Sigmoid colon (tissue), 7 donors: ENCODE results near the gene ASCL2. TPM values are rescaled to one million over a fixed set of nuclear protein-coding genes. Genes with fewer than 3 reads are reported as not detected.
"Not testable (repeated sequence)": the region's sequence is repeated elsewhere in the genome, so short reads cannot be mapped to it uniquely, and the experiment has no call there.

Source experiments
- DNase-seq: peaks from one replicate; pipeline ENCODE4 v3.0.0-alpha.2; 2019
- H3K27ac ChIP-seq, 4 donors: fragments of 200-600 bp; sonication (generic); one replicate each; pipeline ENCODE4 v1.5.1; 2016 to 2019; ENCODE audit warnings: mild to moderate bottlenecking in 1 of 4
- H3K27me3 ChIP-seq, 3 donors: fragments of 200-600 bp; sonication (generic); one replicate each; pipeline ENCODE4 v1.5.1; 2019; ENCODE audit warnings: mild to moderate bottlenecking in 1 of 3
- H3K36me3 ChIP-seq, 4 donors: fragments of 200-600 bp; sonication (generic); one replicate each; pipeline ENCODE4 v1.5.1; 2016 to 2019
- H3K4me1 ChIP-seq, 4 donors: fragments of 200-600 bp; sonication (generic); one replicate each; pipeline ENCODE4 v1.5.1; 2017 to 2019
- H3K4me3 ChIP-seq, 4 donors: fragments of 200-600 bp; sonication (generic); one replicate each; pipeline ENCODE4 v1.5.1; 2017 to 2019; ENCODE audit warnings: mild to moderate bottlenecking in 2 of 4, moderate library complexity in 1 of 4
- H3K9me3 ChIP-seq, 4 donors: fragments of 200-600 bp in 3 of 4; sonication (generic) in 3 of 4; one replicate each; pipeline versions ENCODE4 v1.5.1 to v1.6.1; 2013 to 2019
- CTCF ChIP-seq, 4 experiments: fragments of 450-650 bp in 3 of 4; fragments of 200-600 bp in 1 of 4; IDR thresholded peaks; one replicate each; pipeline ENCODE4 v1.5.1; 2016 to 2019; ENCODE audit warnings: antibody characterized with exemption in 4 of 4, mild to moderate bottlenecking in 3 of 4, moderate library complexity in 2 of 4
- EP300 ChIP-seq, 4 donors: sonication (generic); formaldehyde crosslinking; IDR thresholded peaks; one replicate each; pipeline ENCODE4 v1.6.1; 2017; ENCODE audit warnings: antibody characterized with exemption in 4 of 4
- POLR2A ChIP-seq, 2 donors: fragments of 450-650 bp; IDR thresholded peaks; one replicate each; pipeline ENCODE4 v1.6.1; 2016; ENCODE audit warnings: antibody characterized with exemption in 2 of 2, mild to moderate bottlenecking in 2 of 2, moderate library complexity in 2 of 2
- POLR2AphosphoS5 ChIP-seq, 4 donors: sonication (generic); formaldehyde crosslinking; IDR thresholded peaks; one replicate each; pipeline ENCODE4 v1.6.1; 2017; ENCODE audit warnings: antibody characterized with exemption in 4 of 4
- WGBS, 2 donors: extraction: QIAGEN DNeasy Blood & Tissue Kit; methylation state at CpG; one replicate each; pipeline ENCODE4 v1.1.7; 2013; 5-methylcytosine and 5-hydroxymethylcytosine counted together
- intact Hi-C: fragments of 100-400 bp; cut with DNase I; formaldehyde crosslinking; loops from one replicate; pipeline ENCODE4 v1.15.1; 2023
- polyA plus RNA-seq, 3 donors: library from polyadenylated mRNA; stranded (reverse); fragments of 200-250 nt; gene quantifications; one replicate each; pipeline ENCODE4 v1.2.3, GENCODE V29; 2013
- total RNA-seq, 4 donors: library from RNA; depleted of rRNA; stranded (reverse); fragments of >200 nt; gene quantifications; one replicate each; pipeline ENCODE4 v1.1.0, GENCODE V29; 2016
- donor health status: healthy with polysubstance abuse.
- donor health status: Bipolar disorder and iron deficiency.
- donor health status: healthy.

The ASCL2 gene
- total and polyA plus RNA-seq, 7 donors = 0.28 to 4.8 (median 1.2) TPM; not detected in 2

- Histone ChIP-seq H3K4me1 (no peaks in the 10 kb centered on the region), H3K27ac (no peak overlapping the region), H3K27me3 (no peaks in the 10 kb centered on the region), H3K4me3 (no peak overlapping the region), H3K36me3 (no peaks in the 10 kb centered on the region), H3K9me3 (no peaks in the 10 kb centered on the region)
- 94 to 96% methylated on average over 7 of the region's 7 CpGs for WGBS, 2 donors
- no peak for TF ChIP-seq POLR2AphosphoS5 (IDR thresholded peaks at IDR 0.05)
- no peak for TF ChIP-seq POLR2A (IDR thresholded peaks at IDR 0.05)
- TF ChIP-seq CTCF (IDR thresholded peaks at IDR 0.05) = no peak
- no peak for TF ChIP-seq EP300 (IDR thresholded peaks at IDR 0.05)
- peak; percentile 20 for DNase-seq
- intact Hi-C loops = no loop called here
Observed at GRCh38 chr11:2248762-2249161, 21.6 kb downstream of the ASCL2 start.

GRCh38 chr11:2248242-2248641 lies 22.1 kb downstream of the ASCL2 start:
- Histone ChIP-seq H3K4me3 (no peak overlapping the region), H3K4me1 (no peaks in the 10 kb centered on the region), H3K27ac (no peak overlapping the region), H3K9me3 (no peaks in the 10 kb centered on the region), H3K36me3 (no peaks in the 10 kb centered on the region), H3K27me3 (no peaks in the 10 kb centered on the region)
- intact Hi-C loops = no loop called here
- TF ChIP-seq POLR2AphosphoS5 (IDR thresholded peaks at IDR 0.05) (no peak), POLR2A (IDR thresholded peaks at IDR 0.05) (no peak), EP300 (IDR thresholded peaks at IDR 0.05) (no peak), CTCF (IDR thresholded peaks at IDR 0.05) (no peak)
- 91 to 94% methylated on average over 11 of the region's 11 CpGs for WGBS, 2 donors
- DNase-seq = peak; percentile 14

- no peak for TF ChIP-seq EP300 (IDR thresholded peaks at IDR 0.05)
- no peak overlapping the region for H3K27ac ChIP-seq
- H3K4me1 ChIP-seq = no peaks in the 10 kb centered on the region
- peaks cover 0 to 6% (median 0%) of the 10 kb centered on the region in 4 donors for H3K9me3 ChIP-seq
- DNase-seq = no peak
- intact Hi-C loops = no loop called here
- no peaks in the 10 kb centered on the region for H3K27me3 ChIP-seq
- H3K36me3 ChIP-seq = no peaks in the 10 kb centered on the region
- H3K4me3 ChIP-seq = no peak overlapping the region
- WGBS, 2 donors = 91 to 92% methylated on average over 7 of the region's 7 CpGs
Observed at GRCh38 chr11:2247496-2247895, 22.9 kb downstream of the ASCL2 start.

GRCh38 chr11:2240834-2241233 lies 29.6 kb downstream of the ASCL2 start:
- WGBS, 2 donors = 76 to 78% methylated on average over 3 of the region's 3 CpGs
- Histone ChIP-seq H3K27ac (no peak overlapping the region), H3K9me3 (peaks cover 0 to 10% (median 0%) of the 10 kb centered on the region in 4 donors), H3K36me3 (no peaks in the 10 kb centered on the region), H3K4me1 (no peaks in the 10 kb centered on the region), H3K27me3 (no peaks in the 10 kb centered on the region), H3K4me3 (no peak overlapping the region)
- intact Hi-C loops = no loop called here
- no peak for DNase-seq
- no peak for TF ChIP-seq POLR2A (IDR thresholded peaks at IDR 0.05)
- TF ChIP-seq CTCF (IDR thresholded peaks at IDR 0.05) = no peak
- TF ChIP-seq EP300 (IDR thresholded peaks at IDR 0.05) = no peak
- TF ChIP-seq POLR2AphosphoS5 (IDR thresholded peaks at IDR 0.05) = no peak

- H3K4me1 ChIP-seq = no peaks in the 10 kb centered on the region
- 94 to 95% methylated on average over 22 of the region's 22 CpGs for WGBS, 2 donors
- intact Hi-C loops = no loop called here
- H3K9me3 ChIP-seq = peaks cover 0 to 5% (median 0%) of the 10 kb centered on the region in 4 donors
- no peak overlapping the region for H3K4me3 ChIP-seq
- H3K27me3 ChIP-seq = no peaks in the 10 kb centered on the region
- DNase-seq = peak; percentile 27
- TF ChIP-seq POLR2A (IDR thresholded peaks at IDR 0.05) = no peak
- TF ChIP-seq POLR2AphosphoS5 (IDR thresholded peaks at IDR 0.05) = no peak
- no peak for TF ChIP-seq EP300 (IDR thresholded peaks at IDR 0.05)
- no peak overlapping the region for H3K27ac ChIP-seq
- no peaks in the 10 kb centered on the region for H3K36me3 ChIP-seq
Observed at GRCh38 chr11:2237457-2238238, 32.7 kb downstream of the ASCL2 start.

- H3K9me3 ChIP-seq, H3K4me1 ChIP-seq, intact Hi-C loops, H3K4me3 ChIP-seq, H3K36me3 ChIP-seq, H3K27me3 ChIP-seq, H3K27ac ChIP-seq: not testable (repeated sequence)
- 93 to 95% methylated on average over 23 of the region's 23 CpGs for WGBS, 2 donors
- DNase-seq = peak; percentile 46
Observed at GRCh38 chr11:2236381-2237134, 33.8 kb downstream of the ASCL2 start.
